OCI-LY7 (cell line): ENCODE data around the gene CTNNA3. TPM values are rescaled to one million over a fixed set of nuclear protein-coding genes. Genes with fewer than 3 reads are reported as not detected.

Source experiments
- BruUV-seq: library from RNA; stranded (reverse); fragments of 400-500 nt; replicated peaks from 2 replicates; lab custom pipeline; 2021; lab: Mats Ljungman, UMichigan
- CTCF ChIA-PET: fragments of 300-600 bp; sonication (Branson Sonifier 250); formaldehyde crosslinking; loops from one replicate; lab custom pipeline; 2022; ENCODE audit warnings: antibody characterized with exemption; ENCODE audit not compliant: unreplicated experiment; lab: Charles Lee
- POLR2A ChIA-PET: fragments of 300-600 bp; sonication (Branson Sonifier 250); formaldehyde crosslinking; loops from one replicate; lab custom pipeline; 2022; ENCODE audit warnings: antibody characterized with exemption; lab: Charles Lee
- DNase-seq: peaks from one replicate; pipeline ENCODE4 v3.0.0-alpha.2; 2015; ENCODE audit warnings: low spot score
- H2AFZ ChIP-seq: fragments of 200-600 bp; sonication (generic), shearing (Covaris generic); 2 replicates; pipeline ENCODE4 v1.6.1; 2014; ENCODE audit warnings: mild to moderate bottlenecking, antibody characterized with exemption, low read length, moderate library complexity
- H3K27ac ChIP-seq: fragments of 200-600 bp; sonication (generic); 2 replicates; pipeline ENCODE4 v1.5.1; 2014; ENCODE audit warnings: mixed run types, low read depth, mild to moderate bottlenecking, moderate library complexity, low read length, inconsistent platforms; ENCODE audit not compliant: poor library complexity, severe bottlenecking
- H3K36me3 ChIP-seq: fragments of 200-600 bp; sonication (generic); 2 replicates; pipeline ENCODE4 v1.6.1; 2014; ENCODE audit warnings: mild to moderate bottlenecking, antibody characterized with exemption, low read length, moderate library complexity, mixed read lengths; ENCODE audit not compliant: insufficient read depth
- H3K4me1 ChIP-seq: fragments of 200-600 bp; sonication (generic); 2 replicates; pipeline ENCODE4 v1.5.1; 2014; ENCODE audit warnings: mild to moderate bottlenecking, low read length; ENCODE audit not compliant: insufficient read depth, poor library complexity, severe bottlenecking
- H3K4me2 ChIP-seq: fragments of 200-600 bp; sonication (generic); 2 replicates; pipeline ENCODE4 v1.6.1; 2014; ENCODE audit warnings: mild to moderate bottlenecking, low read length
- H3K4me3 ChIP-seq: fragments of 200-600 bp; sonication (generic); 2 replicates; pipeline ENCODE4 v1.5.1; 2014; ENCODE audit warnings: mild to moderate bottlenecking, low read depth, low read length; ENCODE audit not compliant: poor library complexity, severe bottlenecking
- H3K79me2 ChIP-seq: fragments of 200-600 bp; sonication (generic); 2 replicates; pipeline ENCODE4 v1.6.1; 2016; ENCODE audit warnings: low read depth, mild to moderate bottlenecking, low read length, moderate library complexity, mixed read lengths; ENCODE audit not compliant: insufficient read depth
- H3K9me2 ChIP-seq: fragments of 200-600 bp; sonication (generic); 2 replicates; pipeline ENCODE4 v1.6.1; 2016; ENCODE audit warnings: mild to moderate bottlenecking, low read length, mixed read lengths; ENCODE audit not compliant: insufficient read depth
- H3K9me3 ChIP-seq: fragments of 200-600 bp; sonication (generic); 2 replicates; pipeline ENCODE4 v1.6.1; 2014; ENCODE audit warnings: mild to moderate bottlenecking, mixed run types, low read length, mixed read lengths
- H4K20me1 ChIP-seq: fragments of 200-600 bp; sonication (generic); 2 replicates; pipeline ENCODE4 v1.6.1; 2014; ENCODE audit warnings: mild to moderate bottlenecking, antibody characterized with exemption, low read length, moderate library complexity, mixed read lengths; ENCODE audit not compliant: insufficient read depth
- EZH2phosphoT487 ChIP-seq: fragments of 200-600 bp; sonication (generic); IDR thresholded peaks from 2 replicates; pipeline ENCODE4 v1.6.1; 2018; ENCODE audit warnings: low read depth, borderline replicate concordance, mild to moderate bottlenecking, mixed run types, antibody characterized with exemption, low read length, moderate library complexity, mixed read lengths
- intact Hi-C: fragments of 100-400 bp; cut with micrococcal nuclease; formaldehyde crosslinking; loops from one replicate; pipeline ENCODE4 v1.10.0; 2022; ENCODE audit not compliant: unreplicated experiment
- total RNA-seq, 2 experiments: library from RNA; depleted of rRNA in 1 of 2; stranded (reverse); fragments of >200 nt in 1 of 2; shearing (Covaris generic) in 1 of 2; gene quantifications; 2 replicates each; pipeline ENCODE4 v1.2.3, GENCODE V29; 2014 to 2022
- TF ChIP-seq, protein P1 (sequence below): fragments of 200-600 bp; sonication (generic); conservative IDR thresholded peaks from 2 replicates; pipeline ENCODE4 v1.5.1; 2014; ENCODE audit warnings: mild to moderate bottlenecking, antibody characterized with exemption, low read length, moderate library complexity, mixed read lengths

Gene CTNNA3
- total RNA-seq, 2 experiments from 2014 or later, result not detected

DNA sequence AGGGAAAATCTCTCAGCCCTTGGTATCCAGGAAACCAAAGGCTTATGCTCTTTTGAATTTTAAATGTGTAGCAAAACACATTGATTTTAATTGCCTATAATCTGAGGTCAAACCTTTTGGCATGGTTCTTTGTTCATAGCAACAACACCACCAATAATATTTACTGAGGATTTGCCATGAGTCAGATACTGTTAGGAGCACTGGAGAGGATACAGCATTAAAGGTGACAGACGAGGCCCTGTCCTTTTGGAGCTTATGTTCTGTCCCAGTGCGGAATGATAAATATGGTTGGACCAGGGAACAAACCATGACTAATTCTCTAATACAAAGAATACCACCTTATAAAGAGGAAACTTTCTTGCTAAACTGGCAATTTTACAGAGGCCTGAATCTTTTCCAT is 176.6 kb downstream of the CTNNA3 start:
- CTCF ChIA-PET, result no interaction called here
- H2AFZ ChIP-seq, result no peak overlapping the region
- BruUV-seq, result no TSS peak
- H3K9me2 ChIP-seq, result no peaks in the 10 kb centered on the region
- no peak overlapping the region for H3K4me2 ChIP-seq
- no peak overlapping the region for H3K27ac ChIP-seq
- H3K9me3 ChIP-seq, result no peaks in the 10 kb centered on the region
- H4K20me1 ChIP-seq, result no peaks in the 10 kb centered on the region
- TF ChIP-seq EZH2phosphoT487, result no peak
- TF ChIP-seq, protein P1, sequence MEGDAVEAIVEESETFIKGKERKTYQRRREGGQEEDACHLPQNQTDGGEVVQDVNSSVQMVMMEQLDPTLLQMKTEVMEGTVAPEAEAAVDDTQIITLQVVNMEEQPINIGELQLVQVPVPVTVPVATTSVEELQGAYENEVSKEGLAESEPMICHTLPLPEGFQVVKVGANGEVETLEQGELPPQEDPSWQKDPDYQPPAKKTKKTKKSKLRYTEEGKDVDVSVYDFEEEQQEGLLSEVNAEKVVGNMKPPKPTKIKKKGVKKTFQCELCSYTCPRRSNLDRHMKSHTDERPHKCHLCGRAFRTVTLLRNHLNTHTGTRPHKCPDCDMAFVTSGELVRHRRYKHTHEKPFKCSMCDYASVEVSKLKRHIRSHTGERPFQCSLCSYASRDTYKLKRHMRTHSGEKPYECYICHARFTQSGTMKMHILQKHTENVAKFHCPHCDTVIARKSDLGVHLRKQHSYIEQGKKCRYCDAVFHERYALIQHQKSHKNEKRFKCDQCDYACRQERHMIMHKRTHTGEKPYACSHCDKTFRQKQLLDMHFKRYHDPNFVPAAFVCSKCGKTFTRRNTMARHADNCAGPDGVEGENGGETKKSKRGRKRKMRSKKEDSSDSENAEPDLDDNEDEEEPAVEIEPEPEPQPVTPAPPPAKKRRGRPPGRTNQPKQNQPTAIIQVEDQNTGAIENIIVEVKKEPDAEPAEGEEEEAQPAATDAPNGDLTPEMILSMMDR, result no peak
- POLR2A ChIA-PET, result interaction anchor here (0.6 to 1.0 kb wide), 2 partner anchors 11 to 26 kb away, joined by 3 to 5 read pairs; no protein-coding TSS in a partner anchor
- no peaks in the 10 kb centered on the region for H3K36me3 ChIP-seq
- DNase-seq, result no peak
- no peak overlapping the region for H3K4me3 ChIP-seq
- H3K4me1 ChIP-seq, result no peaks in the 10 kb centered on the region
- H3K79me2 ChIP-seq, result no peaks in the 10 kb centered on the region
- intact Hi-C loops, result no loop called here

DNA sequence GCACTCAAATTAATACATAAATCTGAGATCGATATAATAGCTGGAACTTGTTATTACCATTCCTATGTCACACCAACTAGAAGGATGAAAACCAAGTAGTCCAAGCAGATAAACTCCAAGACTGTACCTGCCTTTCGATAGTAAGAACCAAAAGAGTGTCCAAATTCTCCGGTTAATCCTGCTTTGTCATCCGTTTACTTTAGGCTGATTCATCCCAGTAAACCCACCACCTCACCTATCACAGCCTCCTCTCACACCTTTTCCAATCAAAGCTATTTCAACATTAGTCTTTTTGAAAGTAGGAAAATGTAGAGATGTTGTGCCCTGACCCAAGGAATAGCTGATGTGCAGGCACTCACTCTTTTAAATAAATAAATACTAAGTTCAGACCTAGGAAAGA is 177.2 kb downstream of the CTNNA3 start:
- TF ChIP-seq EZH2phosphoT487, result no peak
- Histone ChIP-seq H3K9me3 (no peaks in the 10 kb centered on the region), H3K36me3 (no peaks in the 10 kb centered on the region), H3K27ac (no peak overlapping the region), H3K9me2 (no peaks in the 10 kb centered on the region), H3K4me2 (no peak overlapping the region), H3K4me1 (no peaks in the 10 kb centered on the region), H3K4me3 (no peak overlapping the region), H4K20me1 (no peaks in the 10 kb centered on the region), H3K79me2 (no peaks in the 10 kb centered on the region), H2AFZ (no peak overlapping the region)
- no TSS peak for BruUV-seq
- DNase-seq, result no peak
- POLR2A ChIA-PET, result interaction anchor here (0.6 kb wide), 1 partner anchor 26 kb away, joined by 5 read pairs; no protein-coding TSS in a partner anchor
- CTCF ChIA-PET, result no interaction called here
- intact Hi-C loops, result no loop called here

DNA sequence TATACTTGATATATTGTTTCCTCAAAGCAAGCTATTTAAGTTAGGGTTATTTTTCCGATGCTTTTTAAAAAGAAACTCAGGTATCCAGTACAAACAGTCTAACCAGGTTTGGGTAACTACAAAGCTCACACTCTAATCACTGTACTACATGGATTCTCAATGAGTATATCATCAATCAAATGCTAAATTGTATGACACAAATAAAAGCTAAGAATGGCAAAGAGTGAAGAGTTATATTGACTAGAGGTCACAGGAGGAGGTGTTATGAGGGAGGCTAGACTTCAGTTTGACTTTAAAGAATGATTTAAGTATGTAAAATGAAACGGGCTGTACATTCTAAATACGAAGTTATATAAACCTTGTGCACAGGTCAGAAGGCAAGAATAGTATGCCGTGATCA is 178.0 kb downstream of the CTNNA3 start:
- intact Hi-C loops, result no loop called here
- DNase-seq, result no peak
- H3K9me3 ChIP-seq, result no peaks in the 10 kb centered on the region
- no peaks in the 10 kb centered on the region for H3K36me3 ChIP-seq
- CTCF ChIA-PET, result no interaction called here
- no peaks in the 10 kb centered on the region for H3K79me2 ChIP-seq
- H3K4me2 ChIP-seq, result no peak overlapping the region
- no peak overlapping the region for H3K4me3 ChIP-seq
- BruUV-seq, result no TSS peak
- no peak overlapping the region for H3K27ac ChIP-seq
- TF ChIP-seq, protein P1, result no peak
- TF ChIP-seq EZH2phosphoT487, result no peak
- H3K9me2 ChIP-seq, result no peaks in the 10 kb centered on the region
- H4K20me1 ChIP-seq, result no peaks in the 10 kb centered on the region
- POLR2A ChIA-PET, result no interaction called here
- H3K4me1 ChIP-seq, result no peaks in the 10 kb centered on the region
- H2AFZ ChIP-seq, result no peak overlapping the region
